GM18502 (cell line): Measurements from ENCODE around the gene ENO1.
"Not testable (repeated sequence)": the region's sequence is repeated elsewhere in the genome, so short reads cannot be mapped to it uniquely, and the experiment has no call there.

Experiments used
- ATAC-seq: cut with Tn5 transposase; IDR thresholded peaks from one replicate; pipeline ENCODE4 v1.9.1; 2021; ENCODE audit warnings: mild to moderate bottlenecking; ENCODE audit not compliant: unreplicated experiment, poor library complexity

Gene ENO1

DNA sequence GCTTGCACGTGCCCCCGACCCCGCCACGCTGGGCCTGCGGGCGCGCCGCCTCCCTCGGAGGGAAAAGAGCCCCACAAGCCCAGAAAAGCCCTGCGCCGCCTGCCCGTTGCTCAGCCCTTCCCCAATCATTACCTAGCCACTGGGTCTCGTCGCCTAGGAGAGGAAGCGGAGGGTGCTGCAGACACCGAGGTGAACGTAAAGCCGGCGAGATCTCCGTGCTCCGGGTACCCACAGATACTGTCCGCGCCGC, at the start of gene ENO1:
Gene ENO1, minus strand, starts transcription at position 239 of the 250 bp plus-strand sequence. CDS start 3,778 bp downstream, outside the sequence.
- peak; percentile 2 for ATAC-seq

DNA sequence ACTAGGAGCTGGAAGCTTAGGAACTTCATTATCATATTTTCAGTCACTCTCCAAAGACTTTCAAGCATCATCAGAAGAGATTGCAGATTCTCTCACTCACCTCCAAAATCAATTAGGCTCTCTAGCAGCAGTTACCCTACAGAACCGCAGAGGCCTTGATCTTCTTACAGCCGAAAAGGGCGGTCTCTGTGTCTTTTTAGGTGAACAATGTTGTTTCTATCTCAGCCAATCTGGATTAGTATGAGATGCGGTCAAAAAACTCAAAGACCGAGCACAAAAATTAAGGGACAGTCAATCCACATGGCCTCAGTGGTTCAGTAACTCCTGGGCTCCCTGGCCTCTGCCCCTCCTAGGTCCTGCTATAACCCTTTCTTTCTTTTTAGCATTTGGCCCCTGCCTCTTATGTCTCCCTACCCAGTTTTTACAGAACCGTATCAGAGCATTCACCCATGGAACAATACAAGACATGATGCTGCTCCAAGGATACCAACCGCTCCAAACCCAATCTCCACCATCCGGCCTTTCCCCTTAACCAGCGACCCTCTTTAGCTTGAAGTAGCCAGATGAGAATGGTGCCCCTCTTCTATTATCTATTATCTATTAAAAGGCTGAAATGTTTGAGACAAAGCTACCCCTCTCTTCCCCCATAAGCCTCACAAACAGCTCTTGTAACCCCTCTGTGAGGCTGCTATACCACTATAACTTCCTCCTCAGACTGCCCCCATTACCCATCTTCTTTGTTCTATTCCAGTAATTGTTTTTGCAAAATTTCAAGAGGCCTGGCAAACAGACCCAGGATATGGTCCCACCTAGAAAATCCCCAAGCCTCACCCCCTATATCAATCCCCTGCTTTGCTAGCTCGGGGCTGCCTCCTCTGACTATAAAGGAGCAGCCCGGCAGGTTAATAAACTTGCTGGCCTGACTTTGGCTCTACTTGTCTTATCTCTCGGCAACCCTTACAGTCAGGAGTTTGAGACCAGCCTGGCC, 48.5 kb upstream of the ENO1 start:
- ATAC-seq, result no peak

DNA sequence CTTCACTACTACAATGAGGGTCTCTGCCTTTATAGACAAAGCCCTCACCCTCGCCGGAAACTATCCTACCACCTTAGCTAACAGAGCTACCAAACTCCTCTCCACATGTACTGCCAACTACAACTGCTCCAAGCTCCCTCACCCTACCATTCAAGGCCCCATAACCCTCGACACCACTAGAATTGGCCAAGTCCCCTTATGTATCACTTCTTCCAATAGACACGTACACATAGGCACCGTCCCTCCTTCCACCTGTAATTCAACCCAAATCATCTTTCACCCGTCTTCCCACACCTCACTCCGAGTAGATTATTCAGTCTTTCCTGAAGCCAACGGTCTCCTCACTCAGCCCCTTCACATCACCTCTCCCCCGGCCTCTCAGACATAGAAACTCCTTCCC, 47.5 kb upstream of the ENO1 start:
- no peak for ATAC-seq

DNA sequence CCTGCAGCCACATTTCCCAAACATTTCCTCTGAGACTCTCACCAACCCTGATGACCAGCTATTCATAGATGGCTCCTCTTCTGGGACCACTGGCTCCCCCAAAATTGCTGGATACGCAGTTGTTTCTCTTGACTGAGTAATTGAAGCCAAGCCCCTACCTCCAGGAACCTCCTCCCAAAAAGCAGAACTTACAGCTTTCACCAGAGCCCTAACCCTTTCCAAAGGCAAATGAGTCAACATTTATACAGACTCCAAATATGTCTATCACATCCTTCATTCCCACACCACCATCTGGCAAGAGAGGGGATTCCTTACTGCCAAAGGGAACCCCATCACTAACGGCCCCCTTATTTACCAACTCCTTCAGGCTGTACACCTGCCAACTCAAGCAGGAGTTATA, 46.9 kb upstream of the ENO1 start:
- no peak for ATAC-seq

DNA sequence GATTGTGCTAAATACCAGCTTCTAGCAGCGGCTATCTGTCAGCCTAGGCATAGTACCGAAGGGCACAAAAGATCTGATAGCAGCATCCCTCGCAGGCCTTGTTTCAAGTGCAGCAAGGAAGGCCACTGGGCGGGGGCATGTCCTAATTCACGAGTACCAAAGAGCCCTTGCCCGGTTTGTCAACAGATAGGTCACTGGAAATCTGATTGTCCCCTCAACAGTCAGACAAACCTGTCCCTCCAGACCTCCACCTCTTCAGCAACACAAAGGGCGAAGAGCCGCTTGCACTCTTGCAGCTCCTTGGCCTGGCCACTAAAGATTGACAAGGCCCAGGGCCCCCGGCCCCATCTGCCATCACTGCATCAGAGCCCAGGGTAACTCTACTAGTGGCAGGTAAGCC, 44.5 kb upstream of the ENO1 start:
- ATAC-seq, result no peak

DNA sequence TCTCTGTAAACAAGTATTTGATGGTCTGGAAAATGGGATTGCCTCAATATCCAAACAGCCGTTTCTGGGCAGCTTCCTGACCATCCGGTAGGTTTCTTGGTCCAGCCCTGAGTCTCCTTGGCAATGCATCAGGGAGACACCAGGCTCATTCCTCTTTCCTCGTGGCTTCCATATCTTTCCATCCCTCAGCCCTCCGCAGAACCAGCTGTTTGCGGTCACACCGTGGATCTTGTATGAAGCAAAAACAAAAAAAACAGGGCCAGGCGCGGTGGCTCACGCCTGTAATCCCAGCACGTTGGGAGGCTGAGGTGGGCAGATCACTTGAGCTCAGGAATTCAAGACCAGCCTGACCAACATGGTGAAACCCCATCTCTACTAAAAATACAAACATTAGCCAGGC, 39.0 kb upstream of the ENO1 start:
- not testable (repeated sequence) for ATAC-seq

DNA sequence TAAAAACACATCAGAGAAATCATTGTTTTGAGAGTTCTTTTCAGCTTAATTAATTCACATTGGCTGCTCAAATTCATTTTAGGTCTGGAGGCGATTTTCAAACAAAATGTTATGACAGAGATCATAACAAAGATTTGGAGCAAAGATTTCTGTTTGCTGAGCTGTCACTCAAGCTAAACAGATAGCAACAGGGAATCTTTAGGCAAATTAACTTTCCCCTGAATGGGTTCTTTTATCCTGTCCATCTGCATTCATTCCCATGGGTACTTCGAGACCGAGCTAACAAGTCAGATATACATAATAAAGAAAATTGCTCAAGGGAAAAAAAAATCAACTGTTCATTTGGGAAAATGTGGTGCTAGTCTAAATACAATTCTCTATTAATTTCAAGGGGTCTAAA, 37.0 kb upstream of the ENO1 start:
- ATAC-seq, result no peak

DNA sequence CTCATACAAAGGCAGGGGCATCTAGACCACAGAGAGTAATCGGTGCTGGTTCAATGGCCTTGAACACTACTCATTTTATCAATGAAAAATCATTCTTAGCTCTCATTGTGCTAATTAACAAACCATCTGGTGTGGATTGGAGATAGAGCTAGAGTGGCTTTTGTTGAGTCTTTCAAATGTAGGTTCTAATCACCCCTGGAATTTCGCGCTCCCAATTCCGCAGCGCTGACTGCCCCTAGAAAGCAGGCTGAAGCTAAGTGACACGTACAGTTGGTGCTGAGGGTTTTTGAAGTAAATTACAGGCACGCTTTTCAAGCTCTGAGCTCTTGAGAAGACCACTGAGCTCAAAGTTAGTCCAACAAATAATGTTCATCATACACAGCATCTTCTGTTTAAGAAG, 36.0 kb upstream of the ENO1 start:
- no peak for ATAC-seq

DNA sequence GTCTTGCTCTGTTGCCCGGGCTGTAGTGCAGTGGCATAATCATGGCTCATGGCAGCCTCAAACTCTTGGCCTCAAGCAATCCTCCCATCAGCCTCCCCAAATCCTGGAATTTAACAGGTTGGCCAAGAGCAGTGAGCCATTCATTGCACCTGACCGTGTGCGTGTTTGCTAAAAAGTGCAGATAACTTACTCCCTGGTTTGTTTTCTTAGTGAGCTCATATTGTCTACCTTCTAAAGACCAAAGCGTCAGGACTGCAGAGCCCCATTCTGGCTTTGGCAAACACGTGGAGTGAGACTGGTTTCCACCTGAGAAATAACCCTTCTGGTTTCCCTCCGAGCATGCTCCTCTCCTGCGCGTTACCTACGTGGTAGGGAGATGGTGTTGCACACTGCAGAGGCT, 35.0 kb upstream of the ENO1 start:
- ATAC-seq, result no peak

DNA sequence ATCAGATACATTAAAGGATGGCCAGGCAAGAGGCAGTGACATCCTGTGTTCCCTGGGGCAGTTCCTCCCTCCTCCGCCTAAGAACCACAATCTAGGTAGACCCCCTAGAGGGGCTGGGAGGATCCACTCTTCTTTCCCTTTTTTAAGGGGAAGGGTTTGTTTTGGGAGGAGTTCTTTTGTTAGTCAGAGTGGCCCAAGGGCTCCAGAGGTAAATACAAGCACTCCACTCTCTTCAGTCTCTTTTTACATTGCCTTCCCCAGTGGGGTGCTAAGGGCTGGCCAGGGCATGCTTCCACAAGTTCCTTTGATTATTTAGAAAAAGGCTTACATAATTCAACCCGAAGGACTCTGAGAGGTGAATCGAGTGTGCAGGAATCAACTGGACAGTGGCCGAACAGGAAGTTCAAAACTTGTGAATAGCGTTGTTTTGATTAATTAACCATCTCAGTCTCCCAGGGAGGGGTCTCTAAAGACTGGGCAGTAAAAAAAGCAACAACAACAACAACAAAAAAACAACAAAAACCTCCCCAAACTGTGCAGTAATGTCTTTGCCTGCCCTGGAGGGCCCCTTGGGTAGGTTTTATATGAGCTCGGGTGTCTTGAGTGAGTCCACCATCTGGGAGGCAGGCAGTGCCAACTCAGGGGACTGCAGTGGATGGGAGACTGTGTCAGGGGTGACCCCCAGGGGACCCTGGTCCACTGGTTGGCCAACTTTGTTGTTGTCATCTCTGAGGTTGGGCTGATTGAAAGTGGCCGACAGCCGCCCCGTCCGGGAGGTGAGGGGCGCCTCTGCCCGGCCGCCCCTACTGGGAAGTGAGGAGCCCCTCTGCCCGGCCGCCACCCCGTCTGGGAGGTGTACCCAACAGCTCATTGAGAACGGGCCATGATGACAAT, 33.2 kb upstream of the ENO1 start:
- no peak for ATAC-seq

DNA sequence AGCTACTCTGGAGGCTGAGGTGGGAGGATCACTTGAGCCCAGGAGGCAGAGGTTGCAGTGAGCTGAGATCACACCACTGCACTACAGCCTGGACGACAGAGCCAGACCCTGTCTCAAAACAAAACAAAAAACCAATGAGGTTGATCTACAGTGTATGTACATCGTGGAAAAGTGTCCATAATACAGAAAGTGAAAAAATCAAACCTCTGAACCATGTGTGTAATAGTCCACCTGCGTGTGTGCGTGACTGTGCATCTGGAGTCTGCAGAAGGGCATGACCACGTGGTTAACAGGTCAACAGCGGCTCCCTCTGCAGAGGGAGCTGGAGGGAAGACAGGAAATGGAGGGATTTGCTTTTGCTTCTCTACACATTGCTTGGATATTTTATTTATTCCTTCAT, 32.4 kb upstream of the ENO1 start:
- ATAC-seq, result no peak

DNA sequence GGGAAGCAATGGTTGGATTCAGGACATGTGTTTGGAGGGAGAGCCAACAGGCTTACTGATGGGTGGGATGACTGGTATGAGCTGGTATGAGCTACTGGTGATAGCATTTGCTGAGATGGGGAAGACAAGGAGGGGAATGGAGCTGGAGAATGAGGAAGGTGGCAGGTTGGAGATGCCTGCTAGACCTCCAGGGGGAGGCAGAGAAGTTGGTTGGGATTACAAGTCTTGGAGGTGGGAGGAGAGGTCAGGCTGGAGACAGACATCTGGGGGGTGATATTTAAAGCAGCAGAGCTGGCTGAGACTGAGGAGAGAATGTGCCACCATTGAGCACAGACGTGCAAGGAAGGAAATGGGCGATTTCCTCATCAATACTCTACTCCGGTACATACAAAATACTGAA, 31.8 kb upstream of the ENO1 start:
- no peak for ATAC-seq

DNA sequence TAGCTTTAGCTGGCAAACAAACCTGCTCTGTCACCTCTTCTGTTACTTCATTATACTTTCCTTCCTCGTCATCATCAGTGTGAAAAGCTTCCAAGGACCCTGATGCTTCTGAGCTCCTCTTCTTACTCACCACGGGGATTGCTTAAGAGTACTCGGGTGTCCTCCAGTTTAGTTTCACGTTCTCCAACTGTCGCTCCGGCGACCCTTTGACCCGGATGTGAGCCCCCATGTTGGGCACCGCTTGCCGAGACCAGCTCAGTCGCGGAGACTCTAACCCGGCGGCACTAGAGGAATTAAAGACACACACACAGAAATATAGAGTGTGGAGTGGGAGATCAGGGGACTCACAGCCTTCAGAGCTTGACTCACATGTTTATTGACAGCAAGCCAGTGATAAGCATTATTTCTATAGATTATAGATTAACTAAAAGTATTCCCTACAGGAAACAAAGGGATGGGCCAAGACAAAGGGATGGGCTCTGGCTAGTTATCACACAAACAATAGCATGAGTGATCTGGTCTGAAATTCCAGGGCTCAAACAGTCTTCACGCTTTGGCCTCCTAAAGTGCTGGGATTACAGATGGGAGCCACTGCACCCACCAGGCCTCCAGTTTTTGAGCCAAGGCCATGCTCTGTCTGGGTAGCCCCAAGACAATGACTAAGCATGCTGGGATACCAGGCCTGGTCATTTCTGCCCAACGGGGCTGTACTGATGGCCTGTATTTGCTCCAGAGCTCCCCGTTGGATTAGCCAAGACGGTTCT, 30.1 kb upstream of the ENO1 start:
- ATAC-seq, result no peak

DNA sequence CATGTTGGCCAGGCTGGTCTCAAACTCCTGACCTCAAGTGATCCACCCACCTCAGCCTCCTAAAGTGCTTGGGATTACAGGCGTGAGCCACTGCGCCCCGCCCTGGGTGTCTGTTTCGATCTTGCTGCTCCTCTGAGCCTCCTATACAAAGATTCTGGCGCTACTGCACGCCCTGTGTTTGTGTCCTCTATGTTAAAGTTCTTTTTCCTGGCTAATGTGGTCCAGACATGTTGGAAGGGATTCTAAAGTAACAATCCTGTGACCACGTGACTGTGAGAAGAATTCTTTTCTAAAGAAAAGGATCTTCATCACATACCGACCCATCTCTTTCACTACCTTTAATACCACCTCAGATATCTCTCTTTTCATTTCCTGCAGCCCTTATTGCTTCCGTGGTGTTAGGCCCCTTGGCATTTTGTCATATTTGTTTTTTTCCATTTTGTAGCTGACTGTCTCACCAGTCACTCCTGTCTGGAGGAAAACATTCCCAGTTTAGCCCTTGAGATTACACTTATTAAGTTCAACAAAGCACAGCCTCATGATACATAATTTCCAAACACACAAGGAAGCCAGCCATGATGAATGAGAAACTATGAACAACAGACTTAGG, 27.2 kb upstream of the ENO1 start:
- ATAC-seq, result no peak

DNA sequence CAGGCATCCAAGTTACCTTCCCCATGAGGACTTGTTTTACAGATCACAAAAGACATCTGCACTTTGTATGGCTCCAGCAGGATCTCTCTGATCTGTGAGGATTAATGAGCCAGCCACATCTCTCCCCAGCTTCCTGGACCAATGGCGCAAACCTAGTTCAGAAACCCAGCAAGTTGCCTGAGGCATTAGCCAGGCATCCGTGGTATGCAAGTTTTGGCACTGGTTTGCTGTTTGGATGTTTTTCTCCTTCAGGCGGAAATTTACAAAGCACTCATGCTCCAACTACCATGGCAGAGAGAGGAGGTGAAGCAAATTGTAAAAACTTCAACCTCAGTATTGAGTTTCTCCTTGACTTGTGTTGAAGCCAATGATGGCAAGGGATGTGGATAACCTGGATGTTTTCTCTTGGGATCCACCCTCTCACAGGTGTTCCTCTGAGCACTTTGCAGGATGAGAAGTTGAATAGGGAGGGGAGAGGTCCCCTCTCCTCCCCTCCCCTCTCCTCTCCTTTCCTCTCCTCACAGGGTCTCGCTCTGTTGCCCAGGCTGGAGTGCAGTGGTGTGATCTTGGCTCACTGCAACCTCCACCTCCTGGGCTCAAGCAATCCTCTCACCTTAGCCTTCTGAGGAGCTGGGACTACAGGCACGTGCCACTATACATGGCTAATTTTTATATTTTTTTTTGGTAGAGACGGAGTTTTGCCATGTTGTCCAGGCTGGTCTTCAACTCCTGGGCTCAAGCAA, 25.6 kb upstream of the ENO1 start:
- no peak for ATAC-seq

DNA sequence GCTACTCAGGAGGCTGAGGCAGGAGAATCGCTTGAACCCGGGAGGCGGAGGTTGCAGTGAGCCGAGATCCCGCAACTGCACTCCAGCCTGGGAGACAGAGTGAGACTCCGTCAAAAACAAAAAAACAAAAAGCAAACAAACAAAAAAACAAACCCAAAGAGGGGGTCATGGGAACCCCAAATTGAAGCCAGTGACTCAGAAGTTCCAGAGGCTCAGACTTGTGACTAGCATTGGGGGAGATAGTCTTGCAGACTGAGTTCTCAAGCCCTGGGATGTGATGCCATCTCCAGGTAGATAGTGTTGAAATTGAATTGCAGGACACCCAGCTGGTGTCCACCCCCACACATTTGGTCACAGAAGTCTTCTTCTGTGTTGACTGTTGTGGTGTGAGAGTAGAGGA, 24.9 kb upstream of the ENO1 start:
- ATAC-seq, result no peak

DNA sequence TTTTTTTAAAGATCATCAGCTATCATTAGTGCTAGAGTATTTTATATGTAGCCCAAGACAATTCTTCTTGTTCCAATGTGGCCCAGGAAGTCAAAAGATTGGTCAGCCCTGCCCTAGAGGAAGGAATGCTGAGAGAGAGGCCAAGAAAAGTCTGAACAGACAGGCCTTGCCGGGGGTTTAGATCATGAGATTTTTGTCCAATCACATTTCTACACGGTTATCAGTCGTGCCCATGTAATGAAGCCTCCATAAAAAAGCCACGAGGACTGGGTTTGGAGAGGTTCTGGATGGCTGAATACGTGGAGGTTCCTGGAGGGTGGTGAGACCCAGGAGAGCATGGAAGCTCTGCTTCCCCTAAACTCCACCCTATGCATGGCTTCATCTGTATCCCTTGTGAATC, 24.3 kb upstream of the ENO1 start:
- ATAC-seq, result no peak

DNA sequence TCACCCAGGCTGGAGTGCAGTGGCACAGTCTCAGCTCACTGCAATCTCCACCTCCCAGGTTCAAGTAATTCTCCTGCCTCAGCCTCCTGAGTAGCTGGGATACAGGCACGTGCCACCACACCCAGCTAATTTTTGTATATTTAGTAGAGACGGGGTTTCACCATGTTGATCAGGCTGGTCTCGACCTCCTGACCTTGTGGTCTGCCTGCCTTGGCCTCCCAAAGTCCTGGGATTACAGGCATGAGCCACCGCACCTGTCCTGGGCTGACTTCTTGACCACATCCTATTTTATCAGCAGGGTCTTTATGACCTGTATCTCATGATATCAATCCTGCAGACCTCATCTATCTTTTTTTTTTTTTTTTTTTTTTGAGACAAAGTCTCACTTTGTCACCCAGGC, 22.2 kb upstream of the ENO1 start:
- not testable (repeated sequence) for ATAC-seq

DNA sequence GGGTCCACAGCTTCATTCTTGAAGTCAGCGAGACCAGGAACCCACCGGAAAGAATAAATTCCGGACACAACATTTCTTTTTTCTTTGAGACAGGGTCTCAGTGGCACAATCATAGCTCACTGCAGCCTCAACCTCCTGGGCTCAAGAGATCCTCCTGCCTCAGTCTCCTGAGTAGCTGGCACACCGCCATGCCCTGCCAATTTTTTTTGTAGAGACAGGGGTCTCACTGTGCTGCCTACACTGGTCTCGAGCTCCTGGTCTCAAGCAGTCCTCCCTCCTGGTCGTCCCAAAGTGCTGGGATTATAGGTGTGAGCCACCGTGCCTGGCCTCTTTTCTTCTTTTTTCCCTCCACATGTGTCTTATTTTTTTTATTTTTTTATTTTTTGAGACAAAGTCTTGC, 20.6 kb upstream of the ENO1 start:
- ATAC-seq, result no peak

DNA sequence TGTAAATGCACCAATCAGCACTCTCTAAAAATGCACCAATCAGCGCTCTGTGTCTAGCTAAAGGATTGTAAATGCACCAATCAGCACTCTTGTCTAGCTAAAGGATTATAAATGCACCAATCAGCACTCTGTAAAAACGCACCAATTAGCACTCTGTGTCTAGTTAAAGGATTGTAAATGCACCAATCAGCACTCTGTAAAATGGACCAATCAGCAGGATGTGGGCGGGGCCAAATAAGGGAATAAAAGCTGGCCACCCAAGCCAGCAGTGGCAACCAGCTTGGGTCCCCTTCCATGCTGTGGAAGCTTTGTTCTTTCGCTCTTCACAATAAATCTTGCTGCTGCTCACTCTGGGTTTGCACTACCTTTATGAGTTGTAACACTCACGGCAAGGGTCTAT, 19.9 kb upstream of the ENO1 start:
- ATAC-seq, result not testable (repeated sequence)
